Astrocyte (in vitro differentiated cells and primary cell): ENCODE measurements around the gene TBCB. TPM values are rescaled to one million over a fixed set of nuclear protein-coding genes. Genes with fewer than 3 reads are reported as not detected.

Source experiments
- DNase-seq: peaks from one replicate; pipeline ENCODE4 v3.0.0-alpha.2; 2010; ENCODE audit warnings: low read depth
- FAIRE-seq: peaks from 2 replicates; lab custom pipeline; 2011; peaks lifted over from hg19 to GRCh38; lab: Jason Lieb, UNC
- H2AFZ ChIP-seq: 2 replicates; pipeline ENCODE4 v1.6.0; 2012; ENCODE audit warnings: low read depth, low read length, inconsistent platforms
- H3K27ac ChIP-seq: 2 replicates; pipeline ENCODE4 v1.5.1; 2011; ENCODE audit warnings: low read depth, low read length, inconsistent platforms
- H3K27me3 ChIP-seq: 2 replicates; pipeline ENCODE4 v1.6.0; 2011; ENCODE audit warnings: low read length, inconsistent platforms; ENCODE audit not compliant: insufficient read depth
- H3K36me3 ChIP-seq: 2 replicates; pipeline ENCODE4 v1.5.1; 2011; ENCODE audit warnings: low read length, inconsistent platforms; ENCODE audit not compliant: insufficient read depth
- H3K4me1 ChIP-seq: 2 replicates; pipeline ENCODE4 v1.5.1; 2011; ENCODE audit warnings: low read length, inconsistent platforms; ENCODE audit not compliant: insufficient read depth
- H3K4me2 ChIP-seq: 2 replicates; pipeline ENCODE4 v1.6.0; 2012; ENCODE audit warnings: low read length, inconsistent platforms
- H3K4me3 ChIP-seq: 2 replicates; pipeline ENCODE4 v1.5.1; 2011; ENCODE audit warnings: low read depth, mild to moderate bottlenecking, low read length, inconsistent platforms; ENCODE audit not compliant: insufficient read depth
- H3K79me2 ChIP-seq: 2 replicates; pipeline ENCODE4 v1.6.0; 2012; ENCODE audit warnings: mild to moderate bottlenecking, low read length, inconsistent platforms; ENCODE audit not compliant: insufficient read depth
- H3K9ac ChIP-seq: 2 replicates; pipeline ENCODE4 v1.6.0; 2012; ENCODE audit warnings: mild to moderate bottlenecking, low read length, inconsistent platforms
- H3K9me3 ChIP-seq: 2 replicates; pipeline ENCODE4 v1.5.1; 2012; ENCODE audit warnings: low read depth, mild to moderate bottlenecking, low read length, inconsistent platforms; ENCODE audit not compliant: insufficient read depth
- H4K20me1 ChIP-seq: 2 replicates; pipeline ENCODE4 v1.6.0; 2012; ENCODE audit warnings: low read length, inconsistent platforms; ENCODE audit not compliant: insufficient read depth
- H3K27ac Mint-ChIP-seq: one replicate; pipeline ENCODE4 v1.8.0; 2021; ENCODE audit warnings: mild to moderate bottlenecking, mixed read lengths; ENCODE audit not compliant: unreplicated experiment
- H3K27me3 Mint-ChIP-seq: one replicate; pipeline ENCODE4 v1.8.0; 2021; ENCODE audit warnings: low read depth, mixed read lengths; ENCODE audit not compliant: unreplicated experiment
- H3K36me3 Mint-ChIP-seq: one replicate; pipeline ENCODE4 v1.8.0; 2021; ENCODE audit warnings: low read depth, mixed read lengths; ENCODE audit not compliant: unreplicated experiment
- H3K4me1 Mint-ChIP-seq: one replicate; pipeline ENCODE4 v1.8.0; 2021; ENCODE audit warnings: low read depth, mixed read lengths; ENCODE audit not compliant: unreplicated experiment
- H3K4me3 Mint-ChIP-seq: one replicate; pipeline ENCODE4 v1.8.0; 2021; ENCODE audit warnings: mild to moderate bottlenecking, moderate library complexity, mixed read lengths; ENCODE audit not compliant: unreplicated experiment
- H3K9me3 Mint-ChIP-seq: one replicate; pipeline ENCODE4 v1.8.0; 2021; ENCODE audit warnings: mild to moderate bottlenecking, mixed read lengths; ENCODE audit not compliant: unreplicated experiment
- EZH2 ChIP-seq: IDR thresholded peaks from 2 replicates; pipeline ENCODE4 v1.6.1; 2012; ENCODE audit warnings: mild to moderate bottlenecking, low read length, inconsistent platforms; ENCODE audit not compliant: insufficient read depth
- total RNA-seq: library from RNA; stranded (reverse); gene quantifications from 2 replicates; pipeline ENCODE4 v1.2.1, GENCODE V29; 2021
- TF ChIP-seq, protein P1 (sequence below): IDR thresholded peaks from 2 replicates; pipeline ENCODE4 v1.5.1; 2011; ENCODE audit warnings: low read depth, mild to moderate bottlenecking, inconsistent platforms, low read length, moderate library complexity; ENCODE audit not compliant: insufficient read depth

TBCB gene
- total RNA-seq, 1 donor from 2014 or later: 244 TPM

DNA sequence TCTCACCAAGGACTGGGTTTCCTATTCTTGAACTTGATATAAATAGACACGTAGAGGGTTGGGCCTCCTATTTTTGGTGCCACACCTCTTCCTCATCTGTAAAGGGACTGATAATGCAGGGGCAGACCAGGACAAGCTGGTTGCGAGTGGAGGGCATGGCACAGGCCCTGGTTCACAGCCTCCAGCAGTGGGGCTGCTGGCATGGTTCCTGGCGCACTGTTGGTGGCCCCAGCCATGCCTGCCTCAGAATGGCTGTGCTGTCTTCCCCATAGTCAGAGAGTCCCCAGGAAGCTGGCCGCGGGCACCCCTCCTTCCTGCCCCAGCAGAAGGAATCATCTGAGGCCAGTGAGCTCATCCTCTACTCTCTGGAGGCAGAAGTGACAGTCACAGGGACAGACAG is 14.8 kb upstream of the TBCB start:
- H3K27ac ChIP-seq: no peak overlapping the region
- H3K4me1 Mint-ChIP-seq: peaks cover 7% of the 10 kb centered on the region

DNA sequence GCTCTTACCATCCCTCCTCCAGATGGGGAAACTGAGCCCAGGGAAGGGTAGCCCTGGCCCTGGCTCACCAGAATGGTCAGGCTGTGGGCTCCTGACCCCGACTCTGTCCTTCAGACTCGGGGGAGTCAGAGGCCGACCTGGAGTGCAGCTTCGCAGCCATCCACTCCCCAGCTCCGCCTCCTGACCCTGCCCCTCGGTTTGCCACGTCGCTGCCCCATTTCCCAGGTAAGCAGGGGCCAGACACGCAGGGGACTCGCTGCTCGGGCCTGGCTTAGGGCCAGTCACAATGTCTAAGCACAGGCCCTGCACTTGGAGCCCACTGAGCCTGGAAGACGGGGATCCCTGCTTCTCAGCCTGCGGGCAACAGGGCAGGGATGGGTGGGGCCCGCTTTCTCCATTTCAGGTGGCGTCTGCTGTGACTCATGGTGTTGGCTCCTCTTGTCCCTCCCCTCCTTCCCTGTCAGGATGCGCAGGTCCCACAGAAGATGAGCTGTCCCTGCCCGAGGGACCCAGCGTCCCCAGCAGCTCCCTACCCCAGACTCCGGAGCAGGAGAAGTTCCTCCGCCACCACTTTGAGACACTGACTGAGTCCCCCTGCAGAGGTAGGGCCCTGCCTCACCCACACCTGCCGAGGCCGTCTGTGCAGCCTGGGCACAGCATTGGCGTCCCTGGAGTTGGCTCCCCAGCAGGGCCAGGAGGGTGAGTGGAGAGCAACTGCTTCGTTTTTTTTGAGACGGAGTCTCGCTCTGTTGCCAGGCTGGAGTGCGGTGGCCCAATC is 13.5 kb upstream of the TBCB start:
- H3K4me1 ChIP-seq: no peaks in the 10 kb centered on the region
- H3K4me2 ChIP-seq: no peak overlapping the region
- H2AFZ ChIP-seq: no peak overlapping the region
- Mint-ChIP-seq H3K36me3 (peaks cover 4% of the 10 kb centered on the region), H3K4me1 (peaks cover 7% of the 10 kb centered on the region), H3K9me3 (no peaks in the 10 kb centered on the region), H3K4me3 (no peak overlapping the region), H3K27me3 (peaks cover 3% of the 10 kb centered on the region), H3K27ac (no peak overlapping the region)
- H4K20me1 ChIP-seq: no peaks in the 10 kb centered on the region
- no peak for FAIRE-seq
- H3K27ac ChIP-seq: no peak overlapping the region
- no peak overlapping the region for H3K9ac ChIP-seq
- H3K9me3 ChIP-seq: no peaks in the 10 kb centered on the region
- no peaks in the 10 kb centered on the region for H3K79me2 ChIP-seq
- H3K36me3 ChIP-seq: peaks cover 3% of the 10 kb centered on the region
- no peak for DNase-seq
- H3K27me3 ChIP-seq: no peaks in the 10 kb centered on the region
- TF ChIP-seq EZH2: no peak
- TF ChIP-seq, protein P1, sequence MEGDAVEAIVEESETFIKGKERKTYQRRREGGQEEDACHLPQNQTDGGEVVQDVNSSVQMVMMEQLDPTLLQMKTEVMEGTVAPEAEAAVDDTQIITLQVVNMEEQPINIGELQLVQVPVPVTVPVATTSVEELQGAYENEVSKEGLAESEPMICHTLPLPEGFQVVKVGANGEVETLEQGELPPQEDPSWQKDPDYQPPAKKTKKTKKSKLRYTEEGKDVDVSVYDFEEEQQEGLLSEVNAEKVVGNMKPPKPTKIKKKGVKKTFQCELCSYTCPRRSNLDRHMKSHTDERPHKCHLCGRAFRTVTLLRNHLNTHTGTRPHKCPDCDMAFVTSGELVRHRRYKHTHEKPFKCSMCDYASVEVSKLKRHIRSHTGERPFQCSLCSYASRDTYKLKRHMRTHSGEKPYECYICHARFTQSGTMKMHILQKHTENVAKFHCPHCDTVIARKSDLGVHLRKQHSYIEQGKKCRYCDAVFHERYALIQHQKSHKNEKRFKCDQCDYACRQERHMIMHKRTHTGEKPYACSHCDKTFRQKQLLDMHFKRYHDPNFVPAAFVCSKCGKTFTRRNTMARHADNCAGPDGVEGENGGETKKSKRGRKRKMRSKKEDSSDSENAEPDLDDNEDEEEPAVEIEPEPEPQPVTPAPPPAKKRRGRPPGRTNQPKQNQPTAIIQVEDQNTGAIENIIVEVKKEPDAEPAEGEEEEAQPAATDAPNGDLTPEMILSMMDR: no peak
- no peak overlapping the region for H3K4me3 ChIP-seq

More for the DNA sequence above, 14.8 kb upstream of the TBCB start:
- Histone ChIP-seq H3K27me3 (no peaks in the 10 kb centered on the region), H3K9ac (no peak overlapping the region), H3K4me3 (no peak overlapping the region), H3K4me2 (no peak overlapping the region), H2AFZ (no peak overlapping the region), H3K9me3 (no peaks in the 10 kb centered on the region), H3K79me2 (no peaks in the 10 kb centered on the region), H4K20me1 (no peaks in the 10 kb centered on the region), H3K4me1 (no peaks in the 10 kb centered on the region), H3K36me3 (peaks cover 3% of the 10 kb centered on the region)
- H3K36me3 Mint-ChIP-seq: no peaks in the 10 kb centered on the region
- no peak for TF ChIP-seq EZH2
- H3K27me3 Mint-ChIP-seq: peaks cover 3% of the 10 kb centered on the region
- FAIRE-seq (no peak), DNase-seq (no peak)
- H3K9me3 Mint-ChIP-seq: no peaks in the 10 kb centered on the region
- H3K27ac Mint-ChIP-seq: no peak overlapping the region
- no peak overlapping the region for H3K4me3 Mint-ChIP-seq

DNA sequence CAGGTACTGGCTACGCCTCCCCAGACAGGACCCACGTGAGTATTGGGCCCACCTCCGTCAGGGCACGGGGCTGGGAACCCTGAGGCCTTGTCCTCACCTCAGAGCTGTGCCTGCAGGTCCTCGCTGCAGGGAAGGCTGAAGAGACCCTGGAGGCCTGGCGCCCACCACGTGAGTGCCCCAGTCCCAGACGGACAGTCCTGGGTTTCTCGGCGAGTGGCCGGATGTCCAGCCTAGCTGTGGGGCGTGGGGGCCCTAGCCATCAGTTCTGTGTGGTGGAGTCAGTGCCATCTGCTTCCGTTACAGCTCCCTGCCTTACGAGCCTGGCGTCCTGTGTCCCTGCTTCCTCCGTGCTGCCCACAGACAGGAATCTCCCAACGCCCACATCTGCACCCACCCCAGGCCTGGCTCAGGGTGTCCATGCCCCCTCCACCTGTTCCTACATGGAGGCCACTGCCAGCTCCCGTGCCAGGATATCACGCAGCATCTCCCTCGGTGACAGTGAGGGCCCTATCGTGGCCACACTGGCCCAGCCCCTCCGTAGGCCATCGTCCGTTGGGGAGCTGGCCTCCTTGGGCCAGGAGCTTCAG is 12.1 kb upstream of the TBCB start:
- no peak overlapping the region for H3K4me3 Mint-ChIP-seq
- DNase-seq (no peak), FAIRE-seq (no peak)
- H3K27ac Mint-ChIP-seq: no peak overlapping the region
- peaks cover 4% of the 10 kb centered on the region for H3K36me3 Mint-ChIP-seq
- no peaks in the 10 kb centered on the region for H3K27me3 ChIP-seq
- H2AFZ ChIP-seq: no peak overlapping the region
- H3K27ac ChIP-seq: no peak overlapping the region
- H3K4me2 ChIP-seq: no peak overlapping the region
- H3K79me2 ChIP-seq: no peaks in the 10 kb centered on the region
- no peak overlapping the region for H3K4me3 ChIP-seq
- H3K4me1 ChIP-seq: no peaks in the 10 kb centered on the region
- H4K20me1 ChIP-seq: no peaks in the 10 kb centered on the region
- no peak for TF ChIP-seq EZH2
- TF ChIP-seq, protein P1: no peak
- no peak overlapping the region for H3K9ac ChIP-seq
- peaks cover 3% of the 10 kb centered on the region for H3K9me3 Mint-ChIP-seq
- peaks cover 7% of the 10 kb centered on the region for H3K4me1 Mint-ChIP-seq
- no peaks in the 10 kb centered on the region for H3K9me3 ChIP-seq
- H3K27me3 Mint-ChIP-seq: no peaks in the 10 kb centered on the region
- H3K36me3 ChIP-seq: peaks cover 3% of the 10 kb centered on the region
